IMR-90 (cell line): ENCODE results near the gene LDAH. TPM values are rescaled to one million over a fixed set of nuclear protein-coding genes. Genes with fewer than 3 reads are reported as not detected.
"Not testable (repeated sequence)": the region's sequence is repeated elsewhere in the genome, so short reads cannot be mapped to it uniquely, and the experiment has no call there.

Source experiments
- ATAC-seq: fragments of 200-7000 bp; cut with Tn5 transposase; 2 replicates; pipeline ENCODE4 v1.9.1; 2020; ENCODE audit warnings: low read depth, mild to moderate bottlenecking, moderate library complexity
- BruUV-seq: library from RNA; stranded (reverse); fragments of 400-500 nt; replicated peaks from 2 replicates; lab custom pipeline; 2021; lab: Mats Ljungman, UMichigan
- CTCF ChIA-PET: fragments of 300-600 bp; formaldehyde crosslinking; extraction: SDS; loops from one replicate; lab custom pipeline; 2021; ENCODE audit warnings: antibody characterized with exemption; lab: Yijun Ruan, JAX
- POLR2A ChIA-PET: fragments of 300-600 bp; sonication (Branson Sonifier 250); formaldehyde crosslinking; loops from one replicate; lab custom pipeline; 2022; ENCODE audit warnings: antibody characterized with exemption; ENCODE audit not compliant: unreplicated experiment; lab: Charles Lee
- DNase-seq: peaks from one replicate; pipeline ENCODE4 v3.0.0; 2013
- H2AFZ ChIP-seq: replicated peaks from 2 replicates; pipeline ENCODE3; 2013; ENCODE audit warnings: low read length, mild to moderate bottlenecking; ENCODE audit not compliant: poor library complexity
- H2AK5ac ChIP-seq: 2 replicates; pipeline ENCODE4 v1.6.1; 2013; ENCODE audit warnings: low read depth, low read length, inconsistent platforms
- H2AK9ac ChIP-seq: replicated peaks from 2 replicates; pipeline ENCODE3; 2013; ENCODE audit warnings: mild to moderate bottlenecking, low read depth, low read length, moderate library complexity; ENCODE audit not compliant: poor library complexity
- H2BK120ac ChIP-seq: 2 replicates; pipeline ENCODE4 v1.6.1; 2013; ENCODE audit warnings: low read depth, low read length, inconsistent platforms
- H2BK15ac ChIP-seq: 3 replicates; pipeline ENCODE4 v1.6.1; 2013; ENCODE audit warnings: low read depth, low read length, inconsistent platforms
- H2BK20ac ChIP-seq: 2 replicates; pipeline ENCODE4 v1.6.1; 2013; ENCODE audit warnings: low read depth, mild to moderate bottlenecking, inconsistent platforms, low read length, moderate library complexity
- H2BK5ac ChIP-seq: 2 replicates; pipeline ENCODE4 v1.6.1; 2013; ENCODE audit warnings: mild to moderate bottlenecking, low read depth, low read length, inconsistent platforms; ENCODE audit not compliant: poor library complexity, severe bottlenecking
- H3K14ac ChIP-seq: replicated peaks from 2 replicates; pipeline ENCODE4 v1.6.1; 2013; ENCODE audit warnings: low read depth, low read length, inconsistent platforms
- H3K18ac ChIP-seq: 2 replicates; pipeline ENCODE4 v1.6.1; 2013; ENCODE audit warnings: low read depth, low read length, control low read depth
- H3K23ac ChIP-seq: 2 replicates; pipeline ENCODE4 v1.6.1; 2013; ENCODE audit warnings: low read depth, low read length, inconsistent platforms
- H3K27ac ChIP-seq: 2 replicates; pipeline ENCODE4 v1.5.1; 2013; ENCODE audit warnings: mild to moderate bottlenecking, control low read depth, low read length; ENCODE audit not compliant: insufficient read depth
- H3K27me3 ChIP-seq: 2 replicates; pipeline ENCODE4 v1.6.1; 2013; ENCODE audit warnings: low read length; ENCODE audit not compliant: control insufficient read depth, insufficient read depth
- H3K36me3 ChIP-seq: 2 replicates; pipeline ENCODE4 v1.6.1; 2013; ENCODE audit warnings: low read length, mixed read lengths; ENCODE audit not compliant: control insufficient read depth, insufficient read depth
- H3K4ac ChIP-seq: 2 replicates; pipeline ENCODE4 v1.6.1; 2013; ENCODE audit warnings: low read depth, low read length, inconsistent platforms
- H3K4me1 ChIP-seq: 2 replicates; pipeline ENCODE4 v1.6.1; 2013; ENCODE audit warnings: low read length, mixed read lengths; ENCODE audit not compliant: control insufficient read depth, insufficient read depth
- H3K4me2 ChIP-seq: 2 replicates; pipeline ENCODE4 v1.6.1; 2013; ENCODE audit warnings: low read depth, mild to moderate bottlenecking, control low read depth, low read length, moderate library complexity
- H3K4me3 ChIP-seq: 2 replicates; pipeline ENCODE4 v1.5.1; 2013; ENCODE audit warnings: low read depth, mild to moderate bottlenecking, control low read depth, low read length, moderate library complexity; ENCODE audit not compliant: insufficient read depth
- H3K56ac ChIP-seq: 2 replicates; pipeline ENCODE4 v1.6.1; 2013; ENCODE audit warnings: low read length, inconsistent platforms; ENCODE audit not compliant: insufficient read depth; ENCODE audit errors: extremely low read depth
- H3K79me1 ChIP-seq, 2 experiments: 2 replicates each; pipeline ENCODE4 v1.6.1; 2013; ENCODE audit warnings: low read length in 2 of 2, inconsistent platforms in 1 of 2, low read depth in 1 of 2
- H3K9ac ChIP-seq: 2 replicates; pipeline ENCODE4 v1.6.1; 2013; ENCODE audit warnings: low read depth, low read length, control low read depth
- H3K9me1 ChIP-seq: 2 replicates; pipeline ENCODE4 v1.6.1; 2013; ENCODE audit warnings: low read length, inconsistent platforms; ENCODE audit not compliant: insufficient read depth
- H3K9me3 ChIP-seq: 2 replicates; pipeline ENCODE4 v1.6.1; 2013; ENCODE audit warnings: low read length; ENCODE audit not compliant: control insufficient read depth, insufficient read depth
- H4K20me1 ChIP-seq: 2 replicates; pipeline ENCODE4 v1.6.1; 2013; ENCODE audit warnings: low read length, inconsistent platforms; ENCODE audit not compliant: insufficient read depth
- H4K5ac ChIP-seq: 2 replicates; pipeline ENCODE4 v1.6.1; 2013; ENCODE audit warnings: mild to moderate bottlenecking, low read depth, low read length, control low read depth
- H4K8ac ChIP-seq, 2 experiments: 2 replicates each; pipeline ENCODE4 v1.6.1; 2013; ENCODE audit warnings: low read depth in 2 of 2, low read length in 2 of 2, control low read depth in 1 of 2, inconsistent platforms in 1 of 2
- H4K91ac ChIP-seq: 2 replicates; pipeline ENCODE4 v1.6.1; 2013; ENCODE audit warnings: low read depth, low read length, inconsistent platforms; ENCODE audit not compliant: insufficient read depth
- WGBS, 2 experiments: methylation state at CpG; one replicate each; pipeline versions ENCODE4 v1.1.5 to v1.1.7; 2013; ENCODE audit warnings: missing lambda C conversion rate in 2 of 2; ENCODE audit not compliant: insufficient read length in 1 of 2; ENCODE audit errors: extremely low coverage in 2 of 2; 5-methylcytosine and 5-hydroxymethylcytosine counted together
- dilution Hi-C: fragments of 300-500 bp; cut with HindIII; formaldehyde crosslinking; loops from one replicate; pipeline ENCODE4 v1.14.3; 2018; ENCODE audit warnings: low sequenced_read_pairs; ENCODE audit not compliant: unreplicated experiment
- in situ Hi-C: fragments of 300-500 bp; cut with MboI; formaldehyde crosslinking; loops from 3 replicates; pipeline ENCODE4 v1.14.3; 2019; ENCODE audit warnings: low sequenced_read_pairs, inconsistent platforms, mixed read lengths
- intact Hi-C: fragments of 100-400 bp; cut with micrococcal nuclease; formaldehyde crosslinking; loops from 2 replicates; pipeline ENCODE4 v1.10.0; 2022
- polyA plus RNA-seq, 3 experiments: library from polyadenylated mRNA; depleted of rRNA; stranded (reverse); fragments of >200 nt; gene quantifications; 2 replicates each; pipeline ENCODE4 v1.2.3, GENCODE V29; 2012; ENCODE audit warnings: low replicate concordance in 1 of 3
- total RNA-seq: library from RNA; depleted of rRNA; stranded (reverse); fragments of >200 nt; gene quantifications from 2 replicates; pipeline ENCODE4 v1.2.3, GENCODE V29; 2012

LDAH gene
- total and polyA plus RNA-seq, 2 of the 4 experiments (the other 2 are of a cell fraction): 12.1 to 31.7 TPM

- BruUV-seq, CTCF ChIA-PET: not testable (repeated sequence)
Observed at GRCh38 chr2:20713585-20713984, 109.3 kb downstream of the LDAH start.

GRCh38 chr2:20711641-20712040, 111.3 kb downstream of the LDAH start:
- H3K9ac ChIP-seq, in situ Hi-C loops, H3K4me1 ChIP-seq, H3K4me3 ChIP-seq, dilution Hi-C loops, H3K4ac ChIP-seq, POLR2A ChIA-PET, H2AFZ ChIP-seq, H4K20me1 ChIP-seq, H3K9me3 ChIP-seq, H4K8ac ChIP-seq, CTCF ChIA-PET, H2BK120ac ChIP-seq, H3K36me3 ChIP-seq, H4K91ac ChIP-seq, DNase-seq, H2BK15ac ChIP-seq, H2BK5ac ChIP-seq, H2AK5ac ChIP-seq, H3K27me3 ChIP-seq, H2BK20ac ChIP-seq, H3K18ac ChIP-seq, H3K79me1 ChIP-seq, H3K9me1 ChIP-seq, H3K14ac ChIP-seq, ATAC-seq, H3K27ac ChIP-seq, intact Hi-C loops, H3K56ac ChIP-seq, H2AK9ac ChIP-seq, H4K5ac ChIP-seq, H3K23ac ChIP-seq, H3K4me2 ChIP-seq, BruUV-seq: not testable (repeated sequence)
- 100% methylated on average over 6 of the region's 7 CpGs; no CpG with 5 or more reads in 1 of the 2 experiments for WGBS, 2 experiments

More at GRCh38 chr2:20713585-20713984, 109.3 kb downstream of the LDAH start:
- H3K4ac ChIP-seq, H3K18ac ChIP-seq, H3K9me1 ChIP-seq, H3K4me1 ChIP-seq, H2AK9ac ChIP-seq, H4K8ac ChIP-seq, DNase-seq, H2AK5ac ChIP-seq, H3K27ac ChIP-seq, H4K20me1 ChIP-seq, H3K79me1 ChIP-seq, H2AFZ ChIP-seq, H2BK20ac ChIP-seq, in situ Hi-C loops, H3K36me3 ChIP-seq, H3K4me3 ChIP-seq, H3K56ac ChIP-seq, intact Hi-C loops, POLR2A ChIA-PET, dilution Hi-C loops, H2BK5ac ChIP-seq, H3K23ac ChIP-seq, H3K27me3 ChIP-seq, H4K5ac ChIP-seq, H4K91ac ChIP-seq, H3K14ac ChIP-seq, H3K9ac ChIP-seq, ATAC-seq, H2BK120ac ChIP-seq, H3K9me3 ChIP-seq, H2BK15ac ChIP-seq, H3K4me2 ChIP-seq: not testable (repeated sequence)
- WGBS, 2 experiments: no CpG with 5 or more reads among the region's 3 CpGs
